ENCODE measurements around the gene CDH8.
"Not testable (repeated sequence)": the region's sequence is repeated elsewhere in the genome, so short reads cannot be mapped to it uniquely, and the experiment has no call there.

CDH8 gene

DNA sequence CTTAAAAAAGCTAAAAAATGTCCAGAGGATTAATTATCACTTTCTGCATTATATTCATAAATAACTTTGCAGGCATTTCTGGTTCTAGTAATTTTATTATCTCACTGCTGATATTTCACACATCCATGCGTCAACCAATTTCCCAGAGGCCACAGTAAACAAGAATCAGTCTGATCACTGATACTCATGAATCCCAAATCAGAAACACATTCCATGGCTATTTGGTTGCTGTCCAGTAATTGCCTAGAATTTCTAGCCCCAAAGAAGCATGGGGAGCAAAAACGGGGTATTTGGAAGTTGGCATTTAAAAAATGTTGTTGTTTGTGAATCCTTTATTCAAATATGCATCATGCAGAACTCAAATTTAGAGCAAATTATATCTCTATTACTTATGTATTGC lies 244.8 kb downstream of the CDH8 start:
- H3K4me3 ChIP-seq (ENCODE audit: low read length) = no peak overlapping the region
- TF ChIP-seq ZNF274 (IDR thresholded peaks at IDR 0.05; ENCODE audit: low read depth, low read length) = no peak

- H3K4me3 ChIP-seq (ENCODE audit: low read length) = not testable (repeated sequence)
Observed at GRCh38 chr16:61781855-61782254, 254.4 kb downstream of the CDH8 start.

DNA sequence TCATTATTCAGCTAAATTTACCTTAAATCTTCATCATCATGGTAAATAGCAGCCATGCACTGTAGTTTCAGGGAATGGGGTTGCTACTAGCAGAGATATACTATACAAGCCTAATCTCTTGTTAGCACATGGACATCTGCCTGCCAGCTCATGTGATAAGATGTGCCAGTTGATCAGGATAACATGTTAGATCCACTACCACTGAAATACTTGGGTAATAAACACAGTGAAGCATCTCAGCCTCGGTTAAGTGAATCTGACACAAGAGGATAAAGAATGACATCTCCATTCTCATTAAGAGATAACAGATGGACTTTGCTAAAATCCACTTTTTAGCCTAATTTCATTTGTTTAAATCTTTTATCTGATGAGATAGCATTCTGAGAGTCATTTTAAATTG lies 256.1 kb downstream of the CDH8 start:
- H3K4me3 ChIP-seq (ENCODE audit: low read length) = no peak overlapping the region
- TF ChIP-seq ZNF274 (IDR thresholded peaks at IDR 0.05; ENCODE audit: low read depth, low read length) = no peak

GRCh38 chr16:61770301-61770700 lies 265.9 kb downstream of the CDH8 start:
- no peak for TF ChIP-seq ZNF274 (IDR thresholded peaks at IDR 0.05; ENCODE audit: low read depth, low read length)
- H3K4me3 ChIP-seq (ENCODE audit: low read length) = no peak overlapping the region

DNA sequence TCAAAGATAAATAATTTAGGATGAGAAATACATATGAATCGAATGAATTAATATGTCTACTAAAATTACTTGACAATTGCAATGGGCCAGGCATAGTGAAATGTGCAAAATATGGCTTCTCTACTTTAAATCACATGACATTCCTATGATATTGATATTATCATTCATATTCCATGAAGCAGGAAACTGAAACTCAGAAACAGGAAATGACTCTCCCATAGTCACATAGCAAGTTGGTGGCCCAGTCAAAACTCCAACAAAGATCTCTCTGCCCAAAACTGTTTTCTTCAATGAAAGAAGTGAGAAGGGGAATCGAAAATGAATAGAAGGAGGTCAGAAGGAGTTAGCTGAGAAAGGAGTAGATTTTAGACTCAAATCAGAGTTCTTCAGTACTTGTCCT lies 272.2 kb downstream of the CDH8 start:
- no peak for TF ChIP-seq ZNF274 (IDR thresholded peaks at IDR 0.05; ENCODE audit: low read depth, low read length)
- no peak overlapping the region for H3K4me3 ChIP-seq (ENCODE audit: low read length)

DNA sequence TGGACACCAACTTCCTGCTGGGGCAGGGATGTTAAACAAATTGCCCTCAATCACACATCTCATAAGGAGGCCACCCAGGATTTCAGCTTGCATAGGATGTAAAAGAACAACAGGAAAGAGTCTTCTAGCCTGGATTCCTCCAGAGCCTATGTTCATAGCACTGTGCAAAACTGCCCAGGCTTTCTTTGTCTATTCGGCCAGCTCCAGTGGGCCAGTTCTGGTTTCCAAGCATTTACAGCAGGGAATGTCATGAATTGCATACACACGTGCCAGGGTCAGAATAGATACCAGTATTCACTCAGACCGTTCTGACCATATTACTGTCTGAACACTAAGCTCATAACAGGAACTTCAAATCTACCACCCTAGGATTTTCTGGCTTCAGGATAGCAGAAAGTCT lies 273.2 kb downstream of the CDH8 start:
- TF ChIP-seq ZNF274 (IDR thresholded peaks at IDR 0.05; ENCODE audit: low read depth, low read length) = no peak
- H3K4me3 ChIP-seq (ENCODE audit: low read length) = no peak overlapping the region

DNA sequence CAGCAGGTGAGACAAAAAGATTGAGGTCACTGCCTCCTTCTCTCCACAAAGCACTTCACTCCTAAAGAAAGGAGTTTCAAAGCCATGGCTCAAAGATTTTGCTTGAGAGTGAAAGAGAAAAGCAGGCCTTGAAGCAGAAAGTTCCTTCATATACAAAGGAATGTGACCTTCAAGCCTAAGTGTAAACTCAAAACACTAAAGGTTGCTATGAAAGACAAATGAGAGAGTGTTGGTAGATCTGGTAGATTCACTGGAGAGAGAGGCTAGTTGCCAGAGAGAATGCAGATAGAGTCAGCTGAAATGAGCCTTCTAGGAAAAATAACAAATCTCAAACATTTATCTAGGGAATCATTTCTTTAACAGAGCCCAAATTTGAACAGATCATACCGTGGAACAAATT lies 305.2 kb downstream of the CDH8 start:
- H3K4me3 ChIP-seq (ENCODE audit: low read length) = no peak overlapping the region
- TF ChIP-seq ZNF274 (IDR thresholded peaks at IDR 0.05; ENCODE audit: low read depth, low read length) = no peak

DNA sequence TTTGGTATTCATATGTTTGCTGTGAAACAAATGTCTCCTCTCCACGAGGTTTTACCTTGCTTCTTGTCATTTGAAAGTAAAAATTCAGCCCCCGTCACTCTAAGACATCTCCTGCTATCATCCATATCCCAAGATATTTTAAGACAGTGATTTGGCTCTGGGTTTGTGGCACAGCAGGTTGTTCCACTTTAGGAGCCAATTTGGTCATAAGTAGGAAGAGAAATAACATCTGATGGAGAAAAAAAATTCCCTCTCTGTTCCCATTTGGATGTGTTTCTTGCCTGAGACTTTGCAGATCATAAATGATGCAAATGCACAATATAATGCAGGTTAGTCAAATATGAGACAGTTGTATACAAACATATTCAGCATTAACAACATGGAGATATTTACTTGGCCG lies 309.5 kb downstream of the CDH8 start:
- no peak for TF ChIP-seq ZNF274 (IDR thresholded peaks at IDR 0.05; ENCODE audit: low read depth, low read length)
- H3K4me3 ChIP-seq (ENCODE audit: low read length) = no peak overlapping the region

DNA sequence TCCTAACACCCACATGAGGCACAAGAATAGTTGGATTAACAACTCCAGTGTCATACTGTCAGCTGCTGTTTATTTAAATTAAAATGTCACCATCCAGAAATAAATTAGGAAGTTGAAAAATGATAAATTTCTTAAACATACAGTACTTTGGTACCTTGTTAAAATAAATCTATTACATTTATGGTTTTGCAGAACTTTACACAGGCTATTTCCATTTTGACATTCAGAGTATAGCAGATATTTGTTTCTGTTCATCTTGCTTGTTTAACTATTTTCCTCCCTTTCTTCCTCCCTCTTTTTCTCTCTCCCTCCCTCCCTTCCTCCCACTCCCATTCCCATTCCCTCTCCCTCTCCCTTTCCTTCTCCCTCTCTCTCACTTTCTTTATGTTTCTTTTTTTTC lies 310.1 kb downstream of the CDH8 start:
- no peak overlapping the region for H3K4me3 ChIP-seq (ENCODE audit: low read length)
- no peak for TF ChIP-seq ZNF274 (IDR thresholded peaks at IDR 0.05; ENCODE audit: low read depth, low read length)

GRCh38 chr16:61721544-61721943 lies 314.7 kb downstream of the CDH8 start:
- no peak overlapping the region for H3K4me3 ChIP-seq (ENCODE audit: low read length)
- no peak for TF ChIP-seq ZNF274 (IDR thresholded peaks at IDR 0.05; ENCODE audit: low read depth, low read length)

DNA sequence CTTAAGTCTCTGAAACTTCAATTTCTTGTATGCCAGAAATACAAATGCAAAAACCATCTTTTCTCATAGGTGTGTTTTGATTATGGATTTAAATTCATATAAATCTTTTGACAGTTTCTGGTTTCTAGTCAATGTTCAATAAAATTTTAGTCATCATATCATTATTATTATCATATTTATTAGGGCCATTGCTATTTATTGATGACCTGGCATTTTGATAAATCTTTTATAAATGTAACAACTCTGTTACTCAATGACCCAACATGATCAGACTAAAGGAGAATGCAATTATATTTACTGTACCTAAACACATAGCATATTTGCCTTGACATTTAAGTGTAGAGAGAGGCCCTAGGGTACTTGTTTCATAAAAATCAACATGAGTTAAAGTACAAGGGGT lies 320.8 kb downstream of the CDH8 start:
- TF ChIP-seq ZNF274 (IDR thresholded peaks at IDR 0.05; ENCODE audit: low read depth, low read length) = no peak
- no peak overlapping the region for H3K4me3 ChIP-seq (ENCODE audit: low read length)

- no peak for TF ChIP-seq ZNF274 (IDR thresholded peaks at IDR 0.05; ENCODE audit: low read depth, low read length)
- H3K4me3 ChIP-seq (ENCODE audit: low read length) = no peak overlapping the region
Observed at GRCh38 chr16:61713787-61714186, 322.5 kb downstream of the CDH8 start.

- H3K4me3 ChIP-seq (ENCODE audit: low read length) = not testable (repeated sequence)
Observed at GRCh38 chr16:61699640-61700039, 336.6 kb downstream of the CDH8 start.

GRCh38 chr16:61684541-61684940 lies 351.7 kb downstream of the CDH8 start:
- no peak overlapping the region for H3K4me3 ChIP-seq (ENCODE audit: low read length)
- no peak for TF ChIP-seq ZNF274 (IDR thresholded peaks at IDR 0.05; ENCODE audit: low read depth, low read length)

DNA sequence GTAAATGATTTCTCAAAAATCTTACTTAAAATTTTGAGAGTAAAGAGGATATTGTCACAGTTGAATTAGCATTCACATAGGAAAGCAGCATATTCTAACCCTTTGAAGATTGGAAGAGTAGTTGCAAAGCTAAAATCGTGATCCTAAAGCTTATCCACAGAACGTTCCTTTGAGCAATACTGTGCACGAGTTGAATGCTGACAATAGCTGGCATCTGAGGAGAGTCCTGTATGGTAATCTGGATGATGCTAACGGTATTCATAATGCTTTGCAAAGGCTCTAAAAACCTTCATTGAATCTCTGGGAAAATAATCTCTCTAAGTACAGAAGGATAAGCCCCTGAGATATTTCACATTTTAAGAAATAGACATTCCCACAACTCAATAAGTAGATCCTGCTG lies 354.6 kb downstream of the CDH8 start:
- TF ChIP-seq ZNF274 (IDR thresholded peaks at IDR 0.05; ENCODE audit: low read depth, low read length) = no peak
- no peak overlapping the region for H3K4me3 ChIP-seq (ENCODE audit: low read length)

- no peak for TF ChIP-seq ZNF274 (IDR thresholded peaks at IDR 0.05; ENCODE audit: low read depth, low read length)
- no peak overlapping the region for H3K4me3 ChIP-seq (ENCODE audit: low read length)
Observed at GRCh38 chr16:61681124-61681523, 355.1 kb downstream of the CDH8 start.

DNA sequence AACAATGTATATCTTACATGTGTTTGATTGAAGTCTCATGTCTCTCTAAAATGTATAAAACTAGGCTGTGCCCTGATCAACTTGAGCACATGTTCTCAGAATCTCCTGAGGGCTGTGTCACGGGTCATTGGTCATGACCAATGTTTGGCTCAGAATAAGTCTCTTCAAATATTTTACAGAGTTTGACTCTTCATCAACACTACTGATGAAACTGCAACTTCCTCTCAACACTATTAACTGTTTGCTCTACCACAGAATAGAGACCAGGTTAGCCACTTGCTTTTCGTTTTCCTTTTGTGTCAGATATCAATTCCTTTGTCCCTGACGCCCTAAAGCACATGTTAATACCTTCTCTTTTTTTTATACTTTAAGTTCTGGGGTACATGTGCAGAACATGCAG lies 358.1 kb downstream of the CDH8 start:
- H3K4me3 ChIP-seq (ENCODE audit: low read length) = no peak overlapping the region
- TF ChIP-seq ZNF274 (IDR thresholded peaks at IDR 0.05; ENCODE audit: low read depth, low read length) = no peak
